Measurements from ENCODE around the gene IDH1. TPM values are rescaled to one million over a fixed set of nuclear protein-coding genes. Genes with fewer than 3 reads are reported as not detected.

The IDH1 gene
- total and polyA plus RNA-seq, 2 of the 4 experiments (the other 2 are of a cell fraction) = 53.5 to 77.1 TPM

GRCh38 chr2:208228476-208228875, 26.4 kb downstream of the IDH1 start:
- Histone ChIP-seq H2AK9ac (replicated peaks; ENCODE audit: low read depth, low read length, poor library complexity) (no peak overlapping the region), H3K4ac (ENCODE audit: low read depth, low read length) (no peak overlapping the region), H3K36me3 (ENCODE audit: control insufficient read depth, insufficient read depth, low read length) (no peaks in the 10 kb centered on the region), H3K4me3 (ENCODE audit: insufficient read depth, low read depth, low read length) (no peak overlapping the region), H3K9me3 (ENCODE audit: control insufficient read depth, insufficient read depth, low read length) (no peaks in the 10 kb centered on the region), H3K9ac (ENCODE audit: low read depth, low read length) (no peak overlapping the region), H2AFZ (replicated peaks; ENCODE audit: low read length, poor library complexity) (no peak overlapping the region), H3K4me2 (ENCODE audit: low read depth, low read length) (no peak overlapping the region), H2BK5ac (ENCODE audit: low read depth, low read length, poor library complexity, severe bottlenecking) (no peak overlapping the region), H2AK5ac (ENCODE audit: low read depth, low read length) (no peak overlapping the region), H3K79me1 (ENCODE audit: low read depth in 1 of 2, low read length in 2 of 2) (no peaks in the 10 kb centered on the region), H3K9me1 (ENCODE audit: insufficient read depth, low read length) (no peaks in the 10 kb centered on the region), H2BK120ac (ENCODE audit: low read depth, low read length) (no peak overlapping the region), H3K27ac (ENCODE audit: insufficient read depth, low read length) (no peak overlapping the region), H3K23ac (ENCODE audit: low read depth, low read length) (no peak overlapping the region), H4K8ac (ENCODE audit: low read depth in 2 of 2, low read length in 2 of 2) (no peak overlapping the region), H3K18ac (ENCODE audit: low read depth, low read length) (no peak overlapping the region), H3K4me1 (ENCODE audit: control insufficient read depth, insufficient read depth, low read length) (no peaks in the 10 kb centered on the region), H3K56ac (ENCODE audit: extremely low read depth, insufficient read depth, low read length) (no peak overlapping the region), H3K27me3 (ENCODE audit: control insufficient read depth, insufficient read depth, low read length) (no peaks in the 10 kb centered on the region), H2BK20ac (ENCODE audit: low read depth, low read length) (no peak overlapping the region), H4K5ac (ENCODE audit: low read depth, low read length) (no peak overlapping the region), H4K91ac (ENCODE audit: insufficient read depth, low read depth, low read length) (no peak overlapping the region), H4K20me1 (ENCODE audit: insufficient read depth, low read length) (no peaks in the 10 kb centered on the region; the same call in 1 of the 2 replicates), H2BK15ac (ENCODE audit: low read depth, low read length) (no peak overlapping the region), H3K14ac (replicated peaks; ENCODE audit: low read depth, low read length) (no peak overlapping the region)
- intact Hi-C loops (cut with micrococcal nuclease) = no loop called here
- TF ChIP-seq BHLHE40 (IDR thresholded peaks at IDR 0.05; ENCODE audit: low read depth, low read length) (no peak), RAD21 (IDR thresholded peaks at IDR 0.05; ENCODE audit: low read length) (no peak), USF2 (IDR thresholded peaks at IDR 0.05; ENCODE audit: low read depth, low read length) (no peak), MAFK (IDR thresholded peaks at IDR 0.05; ENCODE audit: low read depth, low read length) (no peak), MAZ (IDR thresholded peaks at IDR 0.05; ENCODE audit: borderline replicate concordance, low read depth, low read length) (no peak), ELK1 (IDR thresholded peaks at IDR 0.05; ENCODE audit: borderline replicate concordance, low read depth, low read length) (no peak), CEBPB (IDR thresholded peaks at IDR 0.05; ENCODE audit: low read depth, low read length) (no peak), CTCF (conservative IDR thresholded peaks at IDR 0.05; ENCODE audit: low read depth, low read length) (no peak), RCOR1 (IDR thresholded peaks at IDR 0.05; ENCODE audit: insufficient replicate concordance, low read length) (no peak), POLR2A (IDR thresholded peaks at IDR 0.05; ENCODE audit: low read depth, low read length) (no peak), SMC3 (IDR thresholded peaks at IDR 0.05; ENCODE audit: low read depth, low read length) (no peak)
- ATAC-seq (ENCODE audit: low read depth) (no peak), DNase-seq (no peak)
- ChIA-PET POLR2A (ENCODE audit: unreplicated experiment) (no interaction called here), CTCF (interaction anchor here (0.8 kb wide), 1 partner anchor 53 kb away, joined by 6 read pairs; no protein-coding TSS in a partner anchor)
- dilution Hi-C loops (cut with HindIII; ENCODE audit: low sequenced_read_pairs, unreplicated experiment) = no loop called here
- no CpG with 5 or more reads among the region's 1 CpG for WGBS, 2 experiments (ENCODE audit: extremely low coverage in 2 of 2, insufficient read length in 1 of 2)
- in situ Hi-C loops (cut with MboI; ENCODE audit: low sequenced_read_pairs) = no loop called here
- no TSS peak for BruUV-seq (replicated peaks)

All from IMR-90 (cell line).